Astrocyte (in vitro differentiated cells and primary cell): Measurements from ENCODE around the gene FBXO47. TPM values are rescaled to one million over a fixed set of nuclear protein-coding genes. Genes with fewer than 3 reads are reported as not detected.

Source experiments
- DNase-seq: peaks from one replicate; pipeline ENCODE4 v3.0.0-alpha.2; 2010; ENCODE audit warnings: low read depth
- FAIRE-seq: peaks from 2 replicates; lab custom pipeline; 2011; peaks lifted over from hg19 to GRCh38; lab: Jason Lieb, UNC
- H2AFZ ChIP-seq: 2 replicates; pipeline ENCODE4 v1.6.0; 2012; ENCODE audit warnings: low read depth, low read length, inconsistent platforms
- H3K27ac ChIP-seq: 2 replicates; pipeline ENCODE4 v1.5.1; 2011; ENCODE audit warnings: low read depth, low read length, inconsistent platforms
- H3K27me3 ChIP-seq: 2 replicates; pipeline ENCODE4 v1.6.0; 2011; ENCODE audit warnings: low read length, inconsistent platforms; ENCODE audit not compliant: insufficient read depth
- H3K36me3 ChIP-seq: 2 replicates; pipeline ENCODE4 v1.5.1; 2011; ENCODE audit warnings: low read length, inconsistent platforms; ENCODE audit not compliant: insufficient read depth
- H3K4me1 ChIP-seq: 2 replicates; pipeline ENCODE4 v1.5.1; 2011; ENCODE audit warnings: low read length, inconsistent platforms; ENCODE audit not compliant: insufficient read depth
- H3K4me2 ChIP-seq: 2 replicates; pipeline ENCODE4 v1.6.0; 2012; ENCODE audit warnings: low read length, inconsistent platforms
- H3K4me3 ChIP-seq: 2 replicates; pipeline ENCODE4 v1.5.1; 2011; ENCODE audit warnings: low read depth, mild to moderate bottlenecking, low read length, inconsistent platforms; ENCODE audit not compliant: insufficient read depth
- H3K79me2 ChIP-seq: 2 replicates; pipeline ENCODE4 v1.6.0; 2012; ENCODE audit warnings: mild to moderate bottlenecking, low read length, inconsistent platforms; ENCODE audit not compliant: insufficient read depth
- H3K9ac ChIP-seq: 2 replicates; pipeline ENCODE4 v1.6.0; 2012; ENCODE audit warnings: mild to moderate bottlenecking, low read length, inconsistent platforms
- H3K9me3 ChIP-seq: 2 replicates; pipeline ENCODE4 v1.5.1; 2012; ENCODE audit warnings: low read depth, mild to moderate bottlenecking, low read length, inconsistent platforms; ENCODE audit not compliant: insufficient read depth
- H4K20me1 ChIP-seq: 2 replicates; pipeline ENCODE4 v1.6.0; 2012; ENCODE audit warnings: low read length, inconsistent platforms; ENCODE audit not compliant: insufficient read depth
- H3K27ac Mint-ChIP-seq: one replicate; pipeline ENCODE4 v1.8.0; 2021; ENCODE audit warnings: mild to moderate bottlenecking, mixed read lengths; ENCODE audit not compliant: unreplicated experiment
- H3K27me3 Mint-ChIP-seq: one replicate; pipeline ENCODE4 v1.8.0; 2021; ENCODE audit warnings: low read depth, mixed read lengths; ENCODE audit not compliant: unreplicated experiment
- H3K36me3 Mint-ChIP-seq: one replicate; pipeline ENCODE4 v1.8.0; 2021; ENCODE audit warnings: low read depth, mixed read lengths; ENCODE audit not compliant: unreplicated experiment
- H3K4me1 Mint-ChIP-seq: one replicate; pipeline ENCODE4 v1.8.0; 2021; ENCODE audit warnings: low read depth, mixed read lengths; ENCODE audit not compliant: unreplicated experiment
- H3K4me3 Mint-ChIP-seq: one replicate; pipeline ENCODE4 v1.8.0; 2021; ENCODE audit warnings: mild to moderate bottlenecking, moderate library complexity, mixed read lengths; ENCODE audit not compliant: unreplicated experiment
- H3K9me3 Mint-ChIP-seq: one replicate; pipeline ENCODE4 v1.8.0; 2021; ENCODE audit warnings: mild to moderate bottlenecking, mixed read lengths; ENCODE audit not compliant: unreplicated experiment
- EZH2 ChIP-seq: IDR thresholded peaks from 2 replicates; pipeline ENCODE4 v1.6.1; 2012; ENCODE audit warnings: mild to moderate bottlenecking, low read length, inconsistent platforms; ENCODE audit not compliant: insufficient read depth
- total RNA-seq: library from RNA; stranded (reverse); gene quantifications from 2 replicates; pipeline ENCODE4 v1.2.1, GENCODE V29; 2021
- TF ChIP-seq, protein P1 (sequence below): IDR thresholded peaks from 2 replicates; pipeline ENCODE4 v1.5.1; 2011; ENCODE audit warnings: low read depth, mild to moderate bottlenecking, inconsistent platforms, low read length, moderate library complexity; ENCODE audit not compliant: insufficient read depth

Gene FBXO47
- total RNA-seq, 1 donor from 2014 or later: not detected

DNA sequence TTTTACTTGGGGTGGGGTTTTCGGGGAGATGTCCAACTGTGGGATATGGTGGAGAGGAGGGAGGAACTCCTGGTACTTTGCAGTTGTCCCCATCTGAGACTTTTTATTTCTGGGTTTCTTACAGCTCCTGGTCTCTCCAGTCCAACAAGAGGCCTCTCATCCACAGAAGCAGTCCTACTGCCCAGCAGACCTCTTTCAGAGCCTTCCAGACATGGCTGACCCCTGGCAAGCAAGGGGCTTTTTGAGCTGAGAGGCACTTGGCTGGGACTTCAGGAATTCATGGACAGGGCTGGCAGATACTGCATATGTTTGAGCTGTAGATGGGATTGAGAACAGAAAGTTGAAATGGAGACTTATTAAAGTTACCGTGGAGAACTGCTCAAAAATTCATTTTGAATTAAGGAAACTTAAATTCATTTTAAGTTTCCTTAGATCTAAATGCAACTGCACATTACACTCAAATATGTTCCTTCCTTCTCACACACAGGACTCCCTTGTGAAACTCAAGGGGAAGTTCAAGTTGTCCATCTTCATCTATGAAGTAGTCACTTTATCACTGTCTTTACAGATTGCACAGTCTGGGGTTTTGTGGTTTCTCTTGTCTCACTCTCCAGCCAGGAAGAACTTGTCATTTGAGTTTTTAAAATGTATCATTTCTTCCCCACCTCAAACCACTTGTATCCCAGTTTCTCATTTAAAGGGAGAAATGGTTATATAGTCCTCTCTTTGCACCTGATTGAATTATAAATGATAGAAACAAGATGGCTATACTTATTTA, 40.7 kb downstream of the FBXO47 start:
- Histone ChIP-seq H3K4me2 (no peak overlapping the region), H3K36me3 (no peaks in the 10 kb centered on the region), H3K9me3 (no peaks in the 10 kb centered on the region), H2AFZ (no peak overlapping the region), H3K4me1 (peaks cover 6% of the 10 kb centered on the region), H3K27me3 (no peaks in the 10 kb centered on the region), H4K20me1 (peaks cover 19% of the 10 kb centered on the region), H3K79me2 (no peaks in the 10 kb centered on the region), H3K27ac (no peak overlapping the region), H3K9ac (no peak overlapping the region), H3K4me3 (no peak overlapping the region)
- Mint-ChIP-seq H3K27me3 (no peaks in the 10 kb centered on the region), H3K27ac (peak overlapping the region; percentile 44), H3K36me3 (no peaks in the 10 kb centered on the region), H3K4me3 (no peak overlapping the region), H3K9me3 (peaks cover 3% of the 10 kb centered on the region), H3K4me1 (peaks cover 30% of the 10 kb centered on the region)
- no peak for FAIRE-seq
- peak; percentile 57 for DNase-seq
- no peak for TF ChIP-seq EZH2
- TF ChIP-seq, protein P1, sequence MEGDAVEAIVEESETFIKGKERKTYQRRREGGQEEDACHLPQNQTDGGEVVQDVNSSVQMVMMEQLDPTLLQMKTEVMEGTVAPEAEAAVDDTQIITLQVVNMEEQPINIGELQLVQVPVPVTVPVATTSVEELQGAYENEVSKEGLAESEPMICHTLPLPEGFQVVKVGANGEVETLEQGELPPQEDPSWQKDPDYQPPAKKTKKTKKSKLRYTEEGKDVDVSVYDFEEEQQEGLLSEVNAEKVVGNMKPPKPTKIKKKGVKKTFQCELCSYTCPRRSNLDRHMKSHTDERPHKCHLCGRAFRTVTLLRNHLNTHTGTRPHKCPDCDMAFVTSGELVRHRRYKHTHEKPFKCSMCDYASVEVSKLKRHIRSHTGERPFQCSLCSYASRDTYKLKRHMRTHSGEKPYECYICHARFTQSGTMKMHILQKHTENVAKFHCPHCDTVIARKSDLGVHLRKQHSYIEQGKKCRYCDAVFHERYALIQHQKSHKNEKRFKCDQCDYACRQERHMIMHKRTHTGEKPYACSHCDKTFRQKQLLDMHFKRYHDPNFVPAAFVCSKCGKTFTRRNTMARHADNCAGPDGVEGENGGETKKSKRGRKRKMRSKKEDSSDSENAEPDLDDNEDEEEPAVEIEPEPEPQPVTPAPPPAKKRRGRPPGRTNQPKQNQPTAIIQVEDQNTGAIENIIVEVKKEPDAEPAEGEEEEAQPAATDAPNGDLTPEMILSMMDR: no peak

DNA sequence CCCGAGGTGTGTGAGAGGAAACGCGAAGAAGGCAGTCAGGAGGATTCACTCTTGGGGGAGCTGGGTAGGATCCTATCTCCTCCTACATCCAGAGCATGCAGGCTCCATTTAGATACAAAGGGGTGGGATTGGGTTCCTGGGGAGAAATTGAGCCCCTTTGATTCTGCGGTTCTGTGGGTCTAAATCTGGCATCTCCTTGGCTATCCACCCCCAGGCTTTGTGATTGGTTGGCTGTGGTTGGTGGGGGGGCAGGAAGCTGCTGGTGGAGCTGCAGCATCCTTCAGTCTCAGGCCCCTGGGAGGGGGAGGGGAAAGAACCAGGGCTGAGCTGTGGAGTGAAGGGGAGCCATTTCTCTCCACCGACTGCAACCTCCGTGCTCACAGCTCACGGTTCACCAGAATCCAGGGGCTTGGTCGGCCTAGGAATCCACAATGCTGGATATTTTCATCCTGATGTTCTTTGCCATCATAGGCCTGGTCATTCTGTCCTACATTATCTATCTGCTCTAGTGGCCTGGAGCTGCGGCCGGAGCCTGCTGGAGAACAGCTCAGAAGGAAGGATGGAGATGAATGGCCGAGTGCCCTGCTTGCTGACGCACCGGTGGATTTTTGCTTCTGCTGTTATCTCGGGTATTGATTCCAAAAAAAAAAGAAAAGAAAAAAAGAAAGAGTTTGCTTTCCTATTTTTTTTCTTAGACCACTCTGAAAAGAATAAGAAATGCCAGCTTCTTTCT, 41.8 kb downstream of the FBXO47 start, which contains the start of gene LASP1NB:
LASP1NB (plus strand) TSS at position 352 of the 733 bp plus-strand sequence.
- FAIRE-seq: no peak
- no peak within 1 kb of the TSS for H2AFZ ChIP-seq
- Mint-ChIP-seq H3K27ac (peak within 1 kb of the TSS; percentile 44), H3K4me3 (peak within 1 kb of the TSS; percentile 34), H3K4me1 (peaks cover 37% of the 10 kb centered on the region), H3K9me3 (no peaks in the 10 kb centered on the region), H3K36me3 (peaks cover 4% of the 10 kb centered on the region), H3K27me3 (no peaks in the 10 kb centered on the region)
- H3K9ac ChIP-seq: peak within 1 kb of the TSS; percentile 8
- H3K9me3 ChIP-seq: no peaks in the 10 kb centered on the region
- H3K27me3 ChIP-seq: no peaks in the 10 kb centered on the region
- H4K20me1 ChIP-seq: peaks cover 26% of the 10 kb centered on the region
- peak within 1 kb of the TSS; percentile 60 for H3K4me2 ChIP-seq
- TF ChIP-seq, protein P1: no peak
- no peak for TF ChIP-seq EZH2
- no peak within 1 kb of the TSS for H3K27ac ChIP-seq
- peaks cover 2% of the 10 kb centered on the region for H3K36me3 ChIP-seq
- peaks cover 6% of the 10 kb centered on the region for H3K4me1 ChIP-seq
- peak; percentile 40 for DNase-seq
- H3K79me2 ChIP-seq: no peaks in the 10 kb centered on the region
- H3K4me3 ChIP-seq: no peak within 1 kb of the TSS
